SU-DHL-6 (cell line): ENCODE measurements around the gene TP73.

Experiments
- EZH2phosphoT487 ChIP-seq: fragments of 200-600 bp; sonication (generic), shearing (Covaris generic); conservative IDR thresholded peaks from 2 replicates; pipeline ENCODE4 v1.6.1; 2018; ENCODE audit warnings: mild to moderate bottlenecking, antibody characterized with exemption, low read length, moderate library complexity, mixed read lengths
- TF ChIP-seq, protein P1 (sequence below): fragments of 200-600 bp; sonication (generic); IDR thresholded peaks from one replicate; pipeline ENCODE4 v1.5.1; 2017; ENCODE audit warnings: antibody characterized with exemption, mild to moderate bottlenecking, low read length, moderate library complexity; ENCODE audit not compliant: insufficient read depth, poor library complexity, severe bottlenecking

DNA sequence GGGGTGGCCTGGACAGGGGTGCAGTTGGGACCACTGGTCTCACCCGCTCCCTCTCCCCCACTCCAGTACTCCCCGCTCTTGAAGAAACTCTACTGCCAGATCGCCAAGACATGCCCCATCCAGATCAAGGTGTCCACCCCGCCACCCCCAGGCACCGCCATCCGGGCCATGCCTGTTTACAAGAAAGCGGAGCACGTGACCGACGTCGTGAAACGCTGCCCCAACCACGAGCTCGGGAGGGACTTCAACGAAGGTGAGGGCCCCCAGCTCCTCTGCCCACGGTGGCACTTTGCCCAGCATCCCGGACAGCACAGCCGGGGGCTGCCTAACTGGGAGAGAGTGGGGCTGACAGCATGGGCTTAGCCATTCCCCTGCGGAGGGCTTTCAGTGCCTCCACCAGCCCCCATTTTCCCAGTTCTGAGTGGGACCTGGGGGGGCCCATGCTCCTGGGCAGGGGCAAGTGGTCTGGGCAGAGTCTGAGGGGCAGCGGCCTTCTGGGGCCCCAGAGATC, 69.7 kb downstream of the TP73 start:
- TF ChIP-seq, protein P1, sequence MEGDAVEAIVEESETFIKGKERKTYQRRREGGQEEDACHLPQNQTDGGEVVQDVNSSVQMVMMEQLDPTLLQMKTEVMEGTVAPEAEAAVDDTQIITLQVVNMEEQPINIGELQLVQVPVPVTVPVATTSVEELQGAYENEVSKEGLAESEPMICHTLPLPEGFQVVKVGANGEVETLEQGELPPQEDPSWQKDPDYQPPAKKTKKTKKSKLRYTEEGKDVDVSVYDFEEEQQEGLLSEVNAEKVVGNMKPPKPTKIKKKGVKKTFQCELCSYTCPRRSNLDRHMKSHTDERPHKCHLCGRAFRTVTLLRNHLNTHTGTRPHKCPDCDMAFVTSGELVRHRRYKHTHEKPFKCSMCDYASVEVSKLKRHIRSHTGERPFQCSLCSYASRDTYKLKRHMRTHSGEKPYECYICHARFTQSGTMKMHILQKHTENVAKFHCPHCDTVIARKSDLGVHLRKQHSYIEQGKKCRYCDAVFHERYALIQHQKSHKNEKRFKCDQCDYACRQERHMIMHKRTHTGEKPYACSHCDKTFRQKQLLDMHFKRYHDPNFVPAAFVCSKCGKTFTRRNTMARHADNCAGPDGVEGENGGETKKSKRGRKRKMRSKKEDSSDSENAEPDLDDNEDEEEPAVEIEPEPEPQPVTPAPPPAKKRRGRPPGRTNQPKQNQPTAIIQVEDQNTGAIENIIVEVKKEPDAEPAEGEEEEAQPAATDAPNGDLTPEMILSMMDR = no peak
- no peak for TF ChIP-seq EZH2phosphoT487
